ENCODE results near the gene GSDMA. TPM values are rescaled to one million over a fixed set of nuclear protein-coding genes. Genes with fewer than 3 reads are reported as not detected.

Gene GSDMA
- total and polyA plus RNA-seq, 4 experiments from 2014 or later = 0.23 to 1.1 (median 0.34) TPM

GRCh38 chr17:39970157-39970692 is 7.4 kb downstream of the GSDMA start:
- ChIA-PET CTCF (ENCODE audit: partially characterized antibody) (interaction anchor here (0.8 kb wide), 1 partner anchor 12 kb away, joined by 3 read pairs; no protein-coding TSS in a partner anchor), POLR2A (ENCODE audit: partially characterized antibody) (interaction anchor here (1.0 kb wide), 1 partner anchor 10 kb away, joined by 3 read pairs; the partner anchor contains the start of gene PSMD3)
- Histone ChIP-seq H3K9me3 (ENCODE audit: control insufficient read depth in 1 of 2, low read length in 2 of 2) (no peaks in the 10 kb centered on the region), H3K4me1 (ENCODE audit: insufficient read depth, low read length) (no peaks in the 10 kb centered on the region), H3K27me3 (ENCODE audit: insufficient read depth, low read length) (no peaks in the 10 kb centered on the region), H3K4me3 (ENCODE audit: low read length in 2 of 2) (no peak overlapping the region), H3K36me3 (ENCODE audit: insufficient read depth, low read length) (no peaks in the 10 kb centered on the region), H3K27ac (ENCODE audit: low read depth, low read length) (no peak overlapping the region)
- no peak overlapping the region for H3K4me3 Mint-ChIP-seq
- DNase-seq = no peak
- peaks cover 9 to 17% of the 10 kb centered on the region in 2 donors for H3K27me3 Mint-ChIP-seq
- no peak overlapping the region for H3K27ac Mint-ChIP-seq
- no peaks in the 10 kb centered on the region for H3K9me3 Mint-ChIP-seq
- intact Hi-C loops (cut with micrococcal nuclease) = no loop called here
- no peaks in the 10 kb centered on the region for H3K36me3 Mint-ChIP-seq
- peaks cover 5 to 13% (median 11%) of the 10 kb centered on the region in 4 donors for H3K4me1 Mint-ChIP-seq

DNA sequence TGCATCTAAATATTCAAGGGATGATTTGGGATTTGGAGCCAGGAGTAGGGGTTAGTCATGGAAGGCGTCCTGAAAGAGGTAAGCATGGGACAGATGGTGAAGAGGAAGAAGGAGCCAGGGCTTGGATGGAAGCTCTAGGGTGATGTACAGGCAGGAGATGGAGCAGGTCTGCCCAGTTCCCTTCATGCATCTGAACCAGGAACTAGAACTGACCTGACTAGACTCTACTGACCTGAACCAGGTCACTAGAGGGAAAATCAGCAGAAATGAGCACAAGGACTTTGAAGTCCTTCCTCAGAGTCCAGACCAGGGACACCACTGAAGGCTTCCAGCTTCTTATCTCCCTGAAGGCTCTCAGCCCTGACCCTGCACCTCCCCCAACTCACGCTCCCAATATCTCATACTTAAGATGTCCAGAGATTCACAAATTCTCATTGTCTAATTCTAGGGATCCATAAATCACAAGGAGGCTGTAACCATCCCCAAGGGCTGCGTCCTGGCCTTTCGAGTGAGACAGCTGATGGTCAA is 8.3 kb downstream of the GSDMA start:
- peaks cover 5 to 12% (median 8%) of the 10 kb centered on the region in 4 donors for H3K4me1 Mint-ChIP-seq
- no peaks in the 10 kb centered on the region for H3K9me3 Mint-ChIP-seq
- CTCF ChIA-PET (ENCODE audit: partially characterized antibody) = interaction anchor here (1.2 kb wide), 1 partner anchor 9 kb away, joined by 3 read pairs; no protein-coding TSS in a partner anchor
- Histone ChIP-seq H3K9me3 (ENCODE audit: control insufficient read depth in 1 of 2, low read length in 2 of 2) (no peaks in the 10 kb centered on the region), H3K27me3 (ENCODE audit: insufficient read depth, low read length) (no peaks in the 10 kb centered on the region), H3K36me3 (ENCODE audit: insufficient read depth, low read length) (no peaks in the 10 kb centered on the region), H3K27ac (ENCODE audit: low read depth, low read length) (no peak overlapping the region), H3K4me1 (ENCODE audit: insufficient read depth, low read length) (no peaks in the 10 kb centered on the region), H3K4me3 (ENCODE audit: low read length in 2 of 2) (no peak overlapping the region)
- POLR2A ChIA-PET (ENCODE audit: partially characterized antibody) = no interaction called here
- intact Hi-C loops (cut with micrococcal nuclease) = no loop called here
- no peak overlapping the region for H3K4me3 Mint-ChIP-seq
- no peak overlapping the region for H3K27ac Mint-ChIP-seq
- H3K27me3 Mint-ChIP-seq = peaks cover 9 to 17% of the 10 kb centered on the region in 2 donors
- DNase-seq = no peak
- H3K36me3 Mint-ChIP-seq = no peaks in the 10 kb centered on the region

DNA sequence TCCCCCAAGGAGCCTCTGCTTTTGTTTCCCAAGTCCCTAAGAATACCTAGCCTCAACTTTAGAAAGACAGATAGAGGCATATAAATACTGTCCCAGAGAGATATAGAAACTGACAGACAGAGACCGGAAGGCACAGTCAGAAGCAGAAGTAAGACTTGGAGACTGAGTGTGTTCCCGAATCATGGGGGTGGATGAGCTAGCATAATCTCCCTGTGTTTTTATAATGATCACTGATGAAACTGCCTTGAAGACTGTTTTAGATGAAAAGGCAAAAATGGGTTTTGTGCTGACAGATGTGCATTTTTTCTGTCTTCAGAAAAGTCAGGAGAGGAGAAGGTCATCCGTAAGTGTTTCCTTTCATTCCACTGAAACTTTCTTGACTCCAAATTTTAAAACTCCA is 9.5 kb downstream of the GSDMA start:
- no peak overlapping the region for H3K4me3 Mint-ChIP-seq
- no peak overlapping the region for H3K27ac Mint-ChIP-seq
- Histone ChIP-seq H3K4me1 (ENCODE audit: insufficient read depth, low read length) (no peaks in the 10 kb centered on the region), H3K27ac (ENCODE audit: low read depth, low read length) (no peak overlapping the region), H3K4me3 (ENCODE audit: low read length in 2 of 2) (no peak overlapping the region), H3K9me3 (ENCODE audit: control insufficient read depth in 1 of 2, low read length in 2 of 2) (no peaks in the 10 kb centered on the region), H3K27me3 (ENCODE audit: insufficient read depth, low read length) (no peaks in the 10 kb centered on the region), H3K36me3 (ENCODE audit: insufficient read depth, low read length) (no peaks in the 10 kb centered on the region)
- intact Hi-C loops (cut with micrococcal nuclease) = no loop called here
- H3K9me3 Mint-ChIP-seq = no peaks in the 10 kb centered on the region
- ChIA-PET CTCF (ENCODE audit: partially characterized antibody) (interaction anchor here (1.2 kb wide), 1 partner anchor 14 kb away, joined by 3 read pairs; no protein-coding TSS in a partner anchor), POLR2A (ENCODE audit: partially characterized antibody) (no interaction called here)
- peaks cover 2 to 6% (median 2%) of the 10 kb centered on the region in 4 donors for H3K4me1 Mint-ChIP-seq
- no peaks in the 10 kb centered on the region for H3K36me3 Mint-ChIP-seq
- peaks cover 9 to 14% of the 10 kb centered on the region in 2 donors for H3K27me3 Mint-ChIP-seq
- no peak for DNase-seq

DNA sequence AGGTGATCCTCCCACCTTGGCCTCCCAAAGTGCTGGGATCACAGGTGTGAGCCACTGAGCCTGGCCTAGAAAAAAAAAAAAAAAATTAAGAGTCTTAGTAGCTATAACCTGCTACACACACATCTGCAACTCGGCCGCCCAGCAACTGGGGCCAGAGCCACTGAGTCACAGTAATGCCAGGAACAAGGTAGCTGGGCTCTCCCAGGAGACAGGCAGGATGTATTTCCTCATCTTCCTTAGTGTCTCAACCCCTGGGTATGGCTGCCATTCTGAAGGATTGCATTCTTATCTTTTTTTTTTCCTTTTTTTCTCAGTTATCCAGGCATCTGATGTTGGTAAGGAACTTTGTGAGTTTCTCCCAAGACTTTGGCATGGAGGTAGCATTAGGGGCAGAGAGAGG is 10.7 kb downstream of the GSDMA start:
- Histone ChIP-seq H3K9me3 (ENCODE audit: control insufficient read depth in 1 of 2, low read length in 2 of 2) (no peaks in the 10 kb centered on the region), H3K36me3 (ENCODE audit: insufficient read depth, low read length) (no peaks in the 10 kb centered on the region)

GRCh38 chr17:39974433-39974832 is 11.6 kb downstream of the GSDMA start:
- Histone ChIP-seq H3K4me1 (ENCODE audit: insufficient read depth, low read length) (peaks cover 2% of the 10 kb centered on the region), H3K4me3 (ENCODE audit: low read length in 2 of 2) (no peak overlapping the region), H3K36me3 (ENCODE audit: insufficient read depth, low read length) (no peaks in the 10 kb centered on the region), H3K9me3 (ENCODE audit: control insufficient read depth in 1 of 2, low read length in 2 of 2) (no peaks in the 10 kb centered on the region), H3K27me3 (ENCODE audit: insufficient read depth, low read length) (no peaks in the 10 kb centered on the region), H3K27ac (ENCODE audit: low read depth, low read length) (no peak overlapping the region)
- POLR2A ChIA-PET (ENCODE audit: partially characterized antibody) = no interaction called here
- intact Hi-C loops (cut with micrococcal nuclease) = no loop called here
- CTCF ChIA-PET (ENCODE audit: partially characterized antibody) = no interaction called here
- Mint-ChIP-seq H3K27me3 (peaks cover 7 to 11% of the 10 kb centered on the region in 2 donors), H3K36me3 (no peaks in the 10 kb centered on the region), H3K4me1 (peaks cover 0 to 3% (median 2%) of the 10 kb centered on the region in 4 donors), H3K27ac (no peak overlapping the region), H3K4me3 (no peak overlapping the region), H3K9me3 (no peaks in the 10 kb centered on the region)
- DNase-seq = no peak

More for the DNA sequence above, 10.7 kb downstream of the GSDMA start:
- Histone ChIP-seq H3K27ac (ENCODE audit: low read depth, low read length) (no peak overlapping the region), H3K27me3 (ENCODE audit: insufficient read depth, low read length) (no peaks in the 10 kb centered on the region), H3K4me3 (ENCODE audit: low read length in 2 of 2) (no peak overlapping the region), H3K4me1 (ENCODE audit: insufficient read depth, low read length) (no peaks in the 10 kb centered on the region)
- Mint-ChIP-seq H3K27ac (no peak overlapping the region), H3K4me3 (no peak overlapping the region), H3K4me1 (peaks cover 0 to 4% (median 0%) of the 10 kb centered on the region in 4 donors), H3K9me3 (no peaks in the 10 kb centered on the region), H3K36me3 (no peaks in the 10 kb centered on the region), H3K27me3 (peaks cover 9 to 12% of the 10 kb centered on the region in 2 donors)
- DNase-seq = no peak
- ChIA-PET CTCF (ENCODE audit: partially characterized antibody) (interaction anchor here (1.2 kb wide), 1 partner anchor 15 kb away, joined by 3 read pairs; no protein-coding TSS in a partner anchor), POLR2A (ENCODE audit: partially characterized antibody) (no interaction called here)
- intact Hi-C loops (cut with micrococcal nuclease) = no loop called here

- peaks cover 9% of the 10 kb centered on the region for H3K4me1 ChIP-seq (ENCODE audit: insufficient read depth, low read length)
- intact Hi-C loops (cut with micrococcal nuclease) = no loop called here
- ChIA-PET CTCF (ENCODE audit: partially characterized antibody) (interaction anchor here (0.7 to 1.2 kb wide), 3 partner anchors 12 to 16 kb away, joined by 4 to 7 read pairs (median 5); no protein-coding TSS in a partner anchor), POLR2A (ENCODE audit: partially characterized antibody) (interaction anchor here (0.6 kb wide), 1 partner anchor 824 kb away, joined by 4 read pairs; the partner anchor contains the start of gene PLXDC1)
- no peaks in the 10 kb centered on the region for H3K9me3 Mint-ChIP-seq
- no peak overlapping the region for H3K4me3 ChIP-seq (ENCODE audit: low read length in 2 of 2)
- H3K9me3 ChIP-seq (ENCODE audit: control insufficient read depth in 1 of 2, low read length in 2 of 2) = no peaks in the 10 kb centered on the region
- H3K36me3 Mint-ChIP-seq = peaks cover 0 to 7% of the 10 kb centered on the region in 2 donors
- no peak overlapping the region for H3K27ac Mint-ChIP-seq
- H3K27me3 Mint-ChIP-seq = peaks cover 5 to 8% of the 10 kb centered on the region in 2 donors
- peaks cover 5 to 17% (median 11%) of the 10 kb centered on the region in 4 donors for H3K4me1 Mint-ChIP-seq
- H3K4me3 Mint-ChIP-seq = no peak overlapping the region
- H3K27me3 ChIP-seq (ENCODE audit: insufficient read depth, low read length) = no peaks in the 10 kb centered on the region
- H3K27ac ChIP-seq (ENCODE audit: low read depth, low read length) = no peak overlapping the region
- no peaks in the 10 kb centered on the region for H3K36me3 ChIP-seq (ENCODE audit: insufficient read depth, low read length)
- DNase-seq = no peak
Observed at GRCh38 chr17:39975801-39976200, 13.0 kb downstream of the GSDMA start.

DNA sequence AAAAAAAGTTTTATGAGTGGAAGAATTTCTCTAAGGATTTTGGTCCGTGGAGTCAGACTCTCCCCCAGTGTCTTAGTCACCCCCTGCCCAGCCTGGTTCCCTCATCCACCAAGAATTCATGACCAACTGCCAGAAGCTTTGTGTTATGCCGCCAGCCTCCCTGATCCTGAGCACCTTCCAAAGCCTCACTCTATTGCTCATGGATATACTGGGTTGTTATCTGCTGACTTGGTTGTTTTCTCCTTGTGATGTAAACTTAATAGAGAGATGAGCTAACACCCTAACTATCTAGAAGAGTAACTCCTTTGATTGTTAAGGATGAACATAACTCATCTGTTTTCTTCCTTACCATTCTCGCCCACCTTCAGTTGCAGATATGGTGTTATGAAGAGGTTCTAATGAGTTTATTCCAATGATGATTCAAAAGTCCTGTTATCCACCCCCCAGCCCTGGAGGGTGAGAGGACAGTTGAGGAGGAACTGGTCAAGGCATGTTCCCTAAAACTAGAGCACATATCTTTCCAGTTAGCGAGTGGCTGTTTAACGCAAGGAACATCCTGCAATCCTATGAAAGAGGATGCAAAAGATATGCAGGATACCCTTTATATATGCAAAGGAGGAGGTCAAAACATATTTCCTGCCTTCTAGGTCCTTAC is 16.3 kb downstream of the GSDMA start:
- intact Hi-C loops (cut with micrococcal nuclease) = no loop called here
- no peak overlapping the region for H3K27ac ChIP-seq (ENCODE audit: low read depth, low read length)
- H3K36me3 Mint-ChIP-seq = peaks cover under 1 to 23% of the 10 kb centered on the region in 2 donors
- H3K36me3 ChIP-seq (ENCODE audit: insufficient read depth, low read length) = peaks cover under 1% of the 10 kb centered on the region
- H3K4me3 ChIP-seq (ENCODE audit: low read length in 2 of 2) = no peak overlapping the region
- H3K4me3 Mint-ChIP-seq = peak overlapping the region in 6 of 8 donors; percentile 17 to 97 (median 66)
- no peaks in the 10 kb centered on the region for H3K9me3 Mint-ChIP-seq
- no peaks in the 10 kb centered on the region for H3K27me3 Mint-ChIP-seq
- ChIA-PET CTCF (ENCODE audit: partially characterized antibody) (interaction anchor here (1.2 to 8.5 kb wide), 9 partner anchors 11 to 358 kb away, joined by 3 to 197 read pairs (median 7); partner anchors contain the start of gene GSDMA), POLR2A (ENCODE audit: partially characterized antibody) (interaction anchor here (0.6 to 3.7 kb wide), 13 partner anchors 16 to 1709 kb away, joined by 3 to 52 read pairs (median 10); partner anchors contain the start of genes EIF1, GSDMA, LRRC3C and MSL1)
- no peaks in the 10 kb centered on the region for H3K9me3 ChIP-seq (ENCODE audit: control insufficient read depth in 1 of 2, low read length in 2 of 2)
- H3K27ac Mint-ChIP-seq = peak overlapping the region in 4 of 7 donors; percentile 3 to 97 (median 96)
- no peaks in the 10 kb centered on the region for H3K27me3 ChIP-seq (ENCODE audit: insufficient read depth, low read length)
- DNase-seq = no peak
- peaks cover 34% of the 10 kb centered on the region for H3K4me1 ChIP-seq (ENCODE audit: insufficient read depth, low read length)
- peaks cover 20 to 37% (median 29%) of the 10 kb centered on the region in 4 donors for H3K4me1 Mint-ChIP-seq
